Gastroesophageal sphincter (tissue), 3 donors: ENCODE measurements around the gene PBX1.
"Not testable (repeated sequence)": the region's sequence is repeated elsewhere in the genome, so short reads cannot be mapped to it uniquely, and the experiment has no call there.

Source experiments
- EP300 ChIP-seq: sonication (generic); formaldehyde crosslinking; IDR thresholded peaks from one replicate; pipeline ENCODE4 v1.6.1; 2017; ENCODE audit warnings: antibody characterized with exemption, mild to moderate bottlenecking
- POLR2A ChIP-seq, 2 donors: fragments of 450-650 bp; IDR thresholded peaks; one replicate each; pipeline ENCODE4 v1.6.1; 2017; ENCODE audit warnings: antibody characterized with exemption in 2 of 2, mild to moderate bottlenecking in 2 of 2, moderate library complexity in 1 of 2
- POLR2AphosphoS5 ChIP-seq: sonication (generic); formaldehyde crosslinking; IDR thresholded peaks from one replicate; pipeline ENCODE4 v1.6.1; 2017; ENCODE audit warnings: antibody characterized with exemption
- TF ChIP-seq, protein P1 (sequence below), 4 experiments: fragments of 200-600 bp in 2 of 4; fragments of 450-650 bp in 2 of 4; sonication (generic) in 1 of 4; IDR thresholded peaks; one replicate each; pipeline ENCODE4 v1.5.1; 2017 to 2019; ENCODE audit warnings: antibody characterized with exemption in 4 of 4, mild to moderate bottlenecking in 2 of 4, moderate library complexity in 2 of 4

DNA sequence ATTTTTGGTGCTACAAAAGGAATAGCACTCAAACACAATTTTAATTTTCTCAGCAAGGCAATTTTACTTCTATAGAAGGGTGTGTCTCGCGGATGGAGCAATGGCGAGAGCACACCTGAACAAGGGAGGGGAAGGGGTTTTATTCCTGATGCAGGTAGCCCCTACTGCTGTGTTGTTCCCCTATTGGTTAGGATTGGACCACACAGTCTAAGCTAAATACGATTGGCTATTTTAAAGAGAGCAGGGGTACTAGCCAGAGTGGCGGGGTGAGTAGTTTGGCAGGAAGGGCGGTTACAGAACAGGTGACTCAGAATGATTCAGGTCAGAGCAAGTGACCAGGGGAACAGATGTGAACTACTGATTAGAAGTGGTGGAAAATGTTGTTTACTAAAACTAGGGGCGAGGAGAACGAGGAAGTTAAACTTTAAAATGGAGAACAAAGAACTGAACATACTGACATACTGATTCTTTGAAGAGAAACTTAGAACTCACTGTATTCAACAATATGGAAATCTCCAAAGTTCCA is 6.5 kb upstream of the PBX1 start:
- TF ChIP-seq, protein P1, sequence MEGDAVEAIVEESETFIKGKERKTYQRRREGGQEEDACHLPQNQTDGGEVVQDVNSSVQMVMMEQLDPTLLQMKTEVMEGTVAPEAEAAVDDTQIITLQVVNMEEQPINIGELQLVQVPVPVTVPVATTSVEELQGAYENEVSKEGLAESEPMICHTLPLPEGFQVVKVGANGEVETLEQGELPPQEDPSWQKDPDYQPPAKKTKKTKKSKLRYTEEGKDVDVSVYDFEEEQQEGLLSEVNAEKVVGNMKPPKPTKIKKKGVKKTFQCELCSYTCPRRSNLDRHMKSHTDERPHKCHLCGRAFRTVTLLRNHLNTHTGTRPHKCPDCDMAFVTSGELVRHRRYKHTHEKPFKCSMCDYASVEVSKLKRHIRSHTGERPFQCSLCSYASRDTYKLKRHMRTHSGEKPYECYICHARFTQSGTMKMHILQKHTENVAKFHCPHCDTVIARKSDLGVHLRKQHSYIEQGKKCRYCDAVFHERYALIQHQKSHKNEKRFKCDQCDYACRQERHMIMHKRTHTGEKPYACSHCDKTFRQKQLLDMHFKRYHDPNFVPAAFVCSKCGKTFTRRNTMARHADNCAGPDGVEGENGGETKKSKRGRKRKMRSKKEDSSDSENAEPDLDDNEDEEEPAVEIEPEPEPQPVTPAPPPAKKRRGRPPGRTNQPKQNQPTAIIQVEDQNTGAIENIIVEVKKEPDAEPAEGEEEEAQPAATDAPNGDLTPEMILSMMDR (IDR thresholded peaks at IDR 0.05), result not testable (repeated sequence)
- TF ChIP-seq POLR2A (IDR thresholded peaks at IDR 0.05); EP300; POLR2AphosphoS5: not testable (repeated sequence)
